Measurements from ENCODE around the gene TLE2. TPM values are rescaled to one million over a fixed set of nuclear protein-coding genes. Genes with fewer than 3 reads are reported as not detected.
"Not testable (repeated sequence)": the region's sequence is repeated elsewhere in the genome, so short reads cannot be mapped to it uniquely, and the experiment has no call there.

TLE2 gene
- polyA plus RNA-seq, 1 of the 3 experiments (the other 2 are of a cell fraction), result 2.3 TPM

DNA sequence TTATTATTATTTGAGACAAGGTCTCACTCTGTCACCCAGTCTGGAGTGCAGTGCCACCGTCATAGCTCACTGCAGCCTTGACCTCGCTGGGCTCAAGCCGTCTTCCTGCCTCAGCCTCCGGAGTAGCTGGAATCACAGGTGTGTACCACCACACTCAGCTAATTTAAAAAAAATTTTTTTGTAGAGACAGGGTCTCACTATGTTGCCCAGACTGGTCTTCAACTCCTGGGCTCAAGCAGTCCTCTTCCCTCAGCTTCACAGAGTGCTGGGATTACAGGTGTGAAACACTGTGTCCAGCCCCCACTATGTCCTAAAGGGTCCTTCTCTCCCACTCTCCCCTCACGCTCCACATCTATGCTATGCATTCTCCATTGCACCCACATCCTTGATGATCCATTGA, 9.1 kb upstream of the TLE2 start (continued):
- TF ChIP-seq, protein P1, sequence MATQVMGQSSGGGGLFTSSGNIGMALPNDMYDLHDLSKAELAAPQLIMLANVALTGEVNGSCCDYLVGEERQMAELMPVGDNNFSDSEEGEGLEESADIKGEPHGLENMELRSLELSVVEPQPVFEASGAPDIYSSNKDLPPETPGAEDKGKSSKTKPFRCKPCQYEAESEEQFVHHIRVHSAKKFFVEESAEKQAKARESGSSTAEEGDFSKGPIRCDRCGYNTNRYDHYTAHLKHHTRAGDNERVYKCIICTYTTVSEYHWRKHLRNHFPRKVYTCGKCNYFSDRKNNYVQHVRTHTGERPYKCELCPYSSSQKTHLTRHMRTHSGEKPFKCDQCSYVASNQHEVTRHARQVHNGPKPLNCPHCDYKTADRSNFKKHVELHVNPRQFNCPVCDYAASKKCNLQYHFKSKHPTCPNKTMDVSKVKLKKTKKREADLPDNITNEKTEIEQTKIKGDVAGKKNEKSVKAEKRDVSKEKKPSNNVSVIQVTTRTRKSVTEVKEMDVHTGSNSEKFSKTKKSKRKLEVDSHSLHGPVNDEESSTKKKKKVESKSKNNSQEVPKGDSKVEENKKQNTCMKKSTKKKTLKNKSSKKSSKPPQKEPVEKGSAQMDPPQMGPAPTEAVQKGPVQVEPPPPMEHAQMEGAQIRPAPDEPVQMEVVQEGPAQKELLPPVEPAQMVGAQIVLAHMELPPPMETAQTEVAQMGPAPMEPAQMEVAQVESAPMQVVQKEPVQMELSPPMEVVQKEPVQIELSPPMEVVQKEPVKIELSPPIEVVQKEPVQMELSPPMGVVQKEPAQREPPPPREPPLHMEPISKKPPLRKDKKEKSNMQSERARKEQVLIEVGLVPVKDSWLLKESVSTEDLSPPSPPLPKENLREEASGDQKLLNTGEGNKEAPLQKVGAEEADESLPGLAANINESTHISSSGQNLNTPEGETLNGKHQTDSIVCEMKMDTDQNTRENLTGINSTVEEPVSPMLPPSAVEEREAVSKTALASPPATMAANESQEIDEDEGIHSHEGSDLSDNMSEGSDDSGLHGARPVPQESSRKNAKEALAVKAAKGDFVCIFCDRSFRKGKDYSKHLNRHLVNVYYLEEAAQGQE (IDR thresholded peaks at IDR 0.05; ENCODE audit: low read depth, low read length), result no peak
- TF ChIP-seq GATA2 (CRISPR knock-in tag; IDR thresholded peaks at IDR 0.05), result no peak
- TF ChIP-seq JUND (IDR thresholded peaks at IDR 0.05), result no peak
- TF ChIP-seq, protein P2, sequence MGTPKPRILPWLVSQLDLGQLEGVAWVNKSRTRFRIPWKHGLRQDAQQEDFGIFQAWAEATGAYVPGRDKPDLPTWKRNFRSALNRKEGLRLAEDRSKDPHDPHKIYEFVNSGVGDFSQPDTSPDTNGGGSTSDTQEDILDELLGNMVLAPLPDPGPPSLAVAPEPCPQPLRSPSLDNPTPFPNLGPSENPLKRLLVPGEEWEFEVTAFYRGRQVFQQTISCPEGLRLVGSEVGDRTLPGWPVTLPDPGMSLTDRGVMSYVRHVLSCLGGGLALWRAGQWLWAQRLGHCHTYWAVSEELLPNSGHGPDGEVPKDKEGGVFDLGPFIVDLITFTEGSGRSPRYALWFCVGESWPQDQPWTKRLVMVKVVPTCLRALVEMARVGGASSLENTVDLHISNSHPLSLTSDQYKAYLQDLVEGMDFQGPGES (IDR thresholded peaks at IDR 0.05; ENCODE audit: low read depth, low read length), result no peak
- no peak for TF ChIP-seq CHD2 (IDR thresholded peaks at IDR 0.05; ENCODE audit: low read length, partially characterized antibody)
- TF ChIP-seq YY1 (IDR thresholded peaks at IDR 0.05; ENCODE audit: low read depth), result no peak

DNA sequence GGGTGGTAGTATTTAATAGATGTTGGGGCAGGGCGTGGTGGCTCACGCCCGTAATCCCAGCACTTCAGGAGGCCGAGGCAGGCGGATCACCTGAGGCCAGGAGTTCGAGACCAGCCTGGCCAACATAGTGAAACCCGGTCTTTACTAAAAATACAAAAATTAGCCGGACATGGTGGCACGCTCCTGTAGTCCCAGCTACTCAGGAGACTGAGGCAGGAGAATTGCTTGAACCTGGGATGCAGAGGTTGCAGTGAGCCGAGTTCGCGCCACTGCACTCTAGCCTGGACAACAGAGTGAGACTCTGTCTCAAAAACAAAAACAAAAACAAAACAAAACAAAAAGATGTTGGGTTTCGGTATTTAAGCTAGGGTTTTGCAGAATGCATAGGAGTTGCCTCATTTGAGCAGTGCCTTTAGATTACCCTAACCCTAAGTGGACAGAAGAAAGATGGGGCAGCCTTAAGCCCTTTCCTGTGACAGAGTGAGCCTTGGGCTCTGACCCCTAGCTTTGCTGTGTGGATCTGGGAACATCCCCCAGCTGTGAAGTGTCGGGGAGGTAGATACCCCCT, 8.0 kb upstream of the TLE2 start:
- H3K9me2 ChIP-seq; H3F3A ChIP-seq (replicated peaks; ENCODE audit: insufficient read depth); H4K20me1 ChIP-seq (ENCODE audit: insufficient read depth); H3K79me2 ChIP-seq (ENCODE audit: insufficient read depth); H3K4me3 ChIP-seq (ENCODE audit: low read depth in 2 of 2, low read length in 1 of 2); H3K9ac ChIP-seq; DNase-seq; H3K27ac ChIP-seq (ENCODE audit: low read depth in 2 of 2, low read length in 1 of 2); H3K9me3 ChIP-seq; H3K36me3 ChIP-seq (replicated peaks in 1 of 2; ENCODE audit: control insufficient read depth in 1 of 2, insufficient read depth in 2 of 2, low read length in 1 of 2): not testable (repeated sequence)
- peaks cover 17% of the 10 kb centered on the region for H3K27me3 ChIP-seq (ENCODE audit: insufficient read depth)
- peak overlapping the region; percentile 99 for H3K4me2 ChIP-seq
- ChIA-PET CTCF (interaction anchor here (0.6 to 3.5 kb wide), 20 partner anchors 9 to 315 kb away, joined by 3 to 20 read pairs (median 5); partner anchors contain the start of genes TLE5 and TLE6), POLR2A (interaction anchor here (1.1 to 3.4 kb wide), 3 partner anchors 32 to 150 kb away, joined by 3 to 21 read pairs (median 11); no protein-coding TSS in a partner anchor)
- H2AFZ ChIP-seq (ENCODE audit: low read depth), result peak overlapping the region; percentile 60; the same call in 1 of the 2 replicates
- H3K4me1 ChIP-seq (ENCODE audit: control insufficient read depth in 1 of 2, insufficient read depth in 2 of 2, low read depth in 1 of 2, low read length in 1 of 2), result peaks cover 0 to 14% of the 10 kb centered on the region in 2 experiments; a peak in 1 of 4 replicates
- 40% methylated on average over 14 of the region's 14 CpGs for WGBS (ENCODE audit: low lambda C conversion rate)

DNA sequence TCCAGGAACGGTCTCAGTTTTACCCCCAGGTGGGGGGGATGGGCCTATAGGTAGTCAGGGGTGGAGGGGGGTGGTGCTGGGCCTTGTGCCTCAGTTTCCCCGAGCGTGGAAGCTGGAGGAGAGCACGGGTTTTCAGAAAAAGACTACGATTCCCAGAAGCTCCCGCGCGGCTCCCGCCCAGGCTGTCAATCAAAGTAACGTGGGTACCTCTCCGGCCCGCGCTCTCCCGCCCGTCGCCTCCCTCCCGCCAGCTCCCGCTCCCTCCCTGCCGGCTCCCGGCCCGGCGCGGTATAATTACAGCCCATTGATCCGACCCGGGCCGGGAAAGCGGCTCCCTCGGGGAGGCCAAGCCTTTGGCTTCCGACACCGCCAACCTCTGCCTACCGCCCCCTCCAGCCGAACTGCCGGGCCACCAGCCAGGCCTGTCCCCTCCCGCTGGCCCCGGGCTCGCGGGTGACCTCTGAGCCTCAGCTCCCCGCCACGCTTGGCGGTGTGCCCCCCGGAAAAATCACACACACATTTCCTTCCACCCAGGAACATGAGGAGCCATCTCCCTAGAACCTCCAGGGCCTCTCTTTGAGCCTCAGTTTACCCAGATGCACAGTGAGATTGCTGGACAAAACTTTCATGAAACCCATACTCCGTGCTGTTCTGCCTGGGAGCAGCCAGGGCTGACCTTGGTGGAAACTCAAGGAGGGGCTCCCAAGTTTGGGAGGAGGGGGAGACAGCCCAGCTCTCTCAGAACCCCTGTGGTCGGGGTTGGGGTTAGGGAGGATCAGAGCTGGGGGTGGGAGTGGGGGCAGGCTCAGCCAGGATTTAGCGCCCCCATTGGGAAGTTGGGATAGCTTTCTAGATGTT, 7.3 kb upstream of the TLE2 start:
- no peaks in the 10 kb centered on the region for H3K9me3 ChIP-seq
- peak overlapping the region; percentile 98 for H2AFZ ChIP-seq (ENCODE audit: low read depth)
- peak overlapping the region; percentile 99 for H3K4me2 ChIP-seq
- peak overlapping the region; percentile 74 to 83 for H3K27ac ChIP-seq (ENCODE audit: low read depth in 2 of 2, low read length in 1 of 2)
- WGBS (ENCODE audit: low lambda C conversion rate), result 2% methylated on average over 12 of the region's 44 CpGs
- no peaks in the 10 kb centered on the region for H3K9me2 ChIP-seq
- peaks cover 9% of the 10 kb centered on the region for H3F3A ChIP-seq (replicated peaks; ENCODE audit: insufficient read depth)
- POLR2A ChIA-PET, result interaction anchor here (0.5 to 3.4 kb wide), 9 partner anchors 18 to 151 kb away, joined by 3 to 21 read pairs (median 5); no protein-coding TSS in a partner anchor
- DNase-seq, result peak; percentile 94
- no peaks in the 10 kb centered on the region for H3K79me2 ChIP-seq (ENCODE audit: insufficient read depth)
- H3K27me3 ChIP-seq (ENCODE audit: insufficient read depth), result peaks cover 24% of the 10 kb centered on the region
- no peaks in the 10 kb centered on the region for H3K36me3 ChIP-seq (replicated peaks in 1 of 2; ENCODE audit: control insufficient read depth in 1 of 2, insufficient read depth in 2 of 2, low read length in 1 of 2)
- peaks cover 0 to 14% of the 10 kb centered on the region in 2 experiments; a peak in 1 of 4 replicates for H3K4me1 ChIP-seq (ENCODE audit: control insufficient read depth in 1 of 2, insufficient read depth in 2 of 2, low read depth in 1 of 2, low read length in 1 of 2)
- peak overlapping the region; percentile 61; the same call in 1 of the 2 replicates for H3K9ac ChIP-seq
- CTCF ChIA-PET, result interaction anchor here (0.7 to 3.5 kb wide), 22 partner anchors 9 to 149 kb away, joined by 3 to 20 read pairs (median 5); partner anchors contain the start of genes TLE5 and TLE6
- no peaks in the 10 kb centered on the region for H4K20me1 ChIP-seq (ENCODE audit: insufficient read depth)
- H3K4me3 ChIP-seq (ENCODE audit: low read depth in 2 of 2, low read length in 1 of 2), result peak overlapping the region; percentile 49 to 68
- TF ChIP-seq NRF1 (IDR thresholded peaks at IDR 0.05; ENCODE audit: low read depth, low read length) (no peak), TEAD4 (IDR thresholded peaks at IDR 0.05; ENCODE audit: borderline replicate concordance, insufficient read depth) (no peak), POLR2AphosphoS5 (IDR thresholded peaks at IDR 0.05; ENCODE audit: low read depth, low read length) (peak; percentile 43; the same call in 1 of the 2 replicates), RXRA (IDR thresholded peaks at IDR 0.05; ENCODE audit: borderline replicate concordance, low read depth) (no peak), GATA2 (CRISPR knock-in tag; IDR thresholded peaks at IDR 0.05) (peak; percentile 18; the same call in 1 of the 2 replicates), CHD2 (IDR thresholded peaks at IDR 0.05; ENCODE audit: low read length, partially characterized antibody) (peak; percentile 44), GABPA (IDR thresholded peaks at IDR 0.05; ENCODE audit: low read depth) (peak; percentile 40; the same call in 1 of the 2 replicates)
- TF ChIP-seq, protein P2 (IDR thresholded peaks at IDR 0.05; ENCODE audit: low read depth, low read length), result no peak
- TF ChIP-seq, protein P3, sequence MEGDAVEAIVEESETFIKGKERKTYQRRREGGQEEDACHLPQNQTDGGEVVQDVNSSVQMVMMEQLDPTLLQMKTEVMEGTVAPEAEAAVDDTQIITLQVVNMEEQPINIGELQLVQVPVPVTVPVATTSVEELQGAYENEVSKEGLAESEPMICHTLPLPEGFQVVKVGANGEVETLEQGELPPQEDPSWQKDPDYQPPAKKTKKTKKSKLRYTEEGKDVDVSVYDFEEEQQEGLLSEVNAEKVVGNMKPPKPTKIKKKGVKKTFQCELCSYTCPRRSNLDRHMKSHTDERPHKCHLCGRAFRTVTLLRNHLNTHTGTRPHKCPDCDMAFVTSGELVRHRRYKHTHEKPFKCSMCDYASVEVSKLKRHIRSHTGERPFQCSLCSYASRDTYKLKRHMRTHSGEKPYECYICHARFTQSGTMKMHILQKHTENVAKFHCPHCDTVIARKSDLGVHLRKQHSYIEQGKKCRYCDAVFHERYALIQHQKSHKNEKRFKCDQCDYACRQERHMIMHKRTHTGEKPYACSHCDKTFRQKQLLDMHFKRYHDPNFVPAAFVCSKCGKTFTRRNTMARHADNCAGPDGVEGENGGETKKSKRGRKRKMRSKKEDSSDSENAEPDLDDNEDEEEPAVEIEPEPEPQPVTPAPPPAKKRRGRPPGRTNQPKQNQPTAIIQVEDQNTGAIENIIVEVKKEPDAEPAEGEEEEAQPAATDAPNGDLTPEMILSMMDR (IDR thresholded peaks at IDR 0.05), result peak; percentile 50
